GM12878 (cell line): ENCODE data around the gene ADAMTSL3. TPM values are rescaled to one million over a fixed set of nuclear protein-coding genes. Genes with fewer than 3 reads are reported as not detected.

Experiments
- ATAC-seq: fragments of 200-7000 bp; cut with Tn5 transposase; 3 replicates; pipeline ENCODE4 v1.9.1; 2020; ENCODE audit warnings: mild to moderate bottlenecking, moderate library complexity
- BruUV-seq: library from RNA; stranded (reverse); fragments of 400-500 nt; replicated peaks from 2 replicates; lab custom pipeline; 2021; lab: Mats Ljungman, UMichigan
- CTCF ChIA-PET: fragments of 300-600 bp; sonication (Branson Sonifier 250); formaldehyde crosslinking; extraction: SDS; loops from one replicate; lab custom pipeline; 2021; ENCODE audit warnings: inconsistent platforms; lab: Yijun Ruan, JAX
- POLR2A ChIA-PET: fragments of 350-600 bp; formaldehyde crosslinking; extraction: SDS; loops from one replicate; lab custom pipeline; 2021; ENCODE audit warnings: inconsistent platforms; lab: Charles Lee
- RAD21 ChIA-PET: fragments of 300-600 bp; sonication (Branson Sonifier 250); formaldehyde crosslinking; loops from one replicate; lab custom pipeline; 2023; ENCODE audit warnings: antibody characterized with exemption; ENCODE audit not compliant: unreplicated experiment; lab: Charles Lee
- SMC1A ChIA-PET: fragments of 300-600 bp; sonication (Branson Sonifier 250); formaldehyde crosslinking; loops from one replicate; lab custom pipeline; 2023; ENCODE audit not compliant: unreplicated experiment, uncharacterized antibody; lab: Charles Lee
- DNase-seq: peaks from one replicate; pipeline ENCODE4 v3.0.0-alpha.2; 2011; ENCODE audit warnings: low read depth, low spot score
- FAIRE-seq: peaks from 3 replicates; lab custom pipeline; 2011; peaks lifted over from hg19 to GRCh38; lab: Jason Lieb, UNC
- H2AFZ ChIP-seq: 2 replicates; pipeline ENCODE4 v1.6.0; 2011; ENCODE audit warnings: low read depth, low read length, control low read depth; ENCODE audit not compliant: control insufficient read depth
- H3K27ac ChIP-seq: 2 replicates; pipeline ENCODE4 v1.5.1; 2011; ENCODE audit warnings: control low read depth; ENCODE audit not compliant: control insufficient read depth, insufficient read depth
- H3K27me3 ChIP-seq, 2 experiments: replicated peaks in 1 of 2; 2 replicates each; pipeline versions ENCODE4 v1.6.0 to v1.6.1; 2011; ENCODE audit warnings: low read length in 1 of 2; ENCODE audit not compliant: control insufficient read depth in 2 of 2, insufficient read depth in 2 of 2
- H3K36me3 ChIP-seq, 2 experiments: 2 replicates each; pipeline ENCODE4 v1.5.1; 2011; ENCODE audit warnings: low read length in 1 of 2; ENCODE audit not compliant: control insufficient read depth in 2 of 2, insufficient read depth in 2 of 2
- H3K4me1 ChIP-seq: 2 replicates; pipeline ENCODE4 v1.6.1; 2011; ENCODE audit warnings: mild to moderate bottlenecking, low read length, moderate library complexity, mixed read lengths; ENCODE audit not compliant: control insufficient read depth, insufficient read depth
- H3K4me2 ChIP-seq: 2 replicates; pipeline ENCODE4 v1.6.0; 2011; ENCODE audit warnings: control low read depth; ENCODE audit not compliant: control insufficient read depth, insufficient read depth
- H3K4me3 ChIP-seq: fragments of 200-600 bp; sonication (generic); 2 replicates; pipeline ENCODE4 v1.5.1; 2016
- H3K79me2 ChIP-seq: 2 replicates; pipeline ENCODE4 v1.6.0; 2011; ENCODE audit warnings: low read length; ENCODE audit not compliant: control insufficient read depth, insufficient read depth
- H3K9ac ChIP-seq: 2 replicates; pipeline ENCODE4 v1.8.0; 2011; ENCODE audit warnings: low read length, control low read depth, mixed read lengths; ENCODE audit not compliant: control insufficient read depth, insufficient read depth
- H3K9me3 ChIP-seq: replicated peaks from 3 replicates; pipeline ENCODE4 v1.5.1; 2011; ENCODE audit warnings: mild to moderate bottlenecking, low read length; ENCODE audit not compliant: control insufficient read depth, insufficient read depth
- H4K20me1 ChIP-seq: 2 replicates; pipeline ENCODE4 v1.6.0; 2011; ENCODE audit not compliant: control insufficient read depth, insufficient read depth
- BCL11A ChIP-seq: IDR thresholded peaks from 2 replicates; pipeline ENCODE4 v1.6.1; 2011; ENCODE audit warnings: low read depth, low read length
- BCL3 ChIP-seq: IDR thresholded peaks from 2 replicates; pipeline ENCODE4 v1.6.1; 2011; ENCODE audit warnings: borderline replicate concordance, low read depth, mild to moderate bottlenecking, moderate library complexity, low read length; ENCODE audit not compliant: insufficient read depth, poor library complexity, severe bottlenecking
- CEBPZ ChIP-seq: fragments of 150-350 bp; IDR thresholded peaks from 2 replicates; pipeline ENCODE4 v1.6.1; 2016; ENCODE audit warnings: low read depth, low read length
- ELK1 ChIP-seq: IDR thresholded peaks from 2 replicates; pipeline ENCODE4 v1.6.1; 2012; ENCODE audit warnings: low read depth, low read length, improper control_type of control experiment
- GABPA ChIP-seq: IDR thresholded peaks from 2 replicates; pipeline ENCODE4 v1.6.1; 2014; ENCODE audit warnings: antibody characterized with exemption, low read depth, mild to moderate bottlenecking, inconsistent platforms
- MEF2A ChIP-seq: IDR thresholded peaks from 2 replicates; pipeline ENCODE4 v1.6.1; 2011; ENCODE audit warnings: low read depth, mild to moderate bottlenecking, low read length, moderate library complexity; ENCODE audit not compliant: insufficient read depth
- SMAD1 ChIP-seq: fragments of 450-650 bp; IDR thresholded peaks from 2 replicates; pipeline ENCODE4 v1.6.1; 2018; ENCODE audit warnings: mild to moderate bottlenecking, low read depth; ENCODE audit not compliant: partially characterized antibody
- SPI1 ChIP-seq: IDR thresholded peaks from 2 replicates; pipeline ENCODE4 v1.6.1; 2011; ENCODE audit warnings: low read depth, mild to moderate bottlenecking, low read length, moderate library complexity, borderline replicate concordance; ENCODE audit not compliant: insufficient read depth
- WRNIP1 ChIP-seq: IDR thresholded peaks from 2 replicates; pipeline ENCODE4 v1.6.1; 2011; ENCODE audit warnings: low read depth, low read length, improper control_type of control experiment, borderline replicate concordance
- WGBS: methylation state at CpG from one replicate; pipeline ENCODE4 v1.1.6; 2016; ENCODE audit warnings: low lambda C conversion rate; ENCODE audit not compliant: insufficient replicate concordance, insufficient coverage; ENCODE audit errors: missing lambda C conversion rate; 5-methylcytosine and 5-hydroxymethylcytosine counted together
- in situ Hi-C: fragments of 300-500 bp; cut with MboI; formaldehyde crosslinking; loops from 9 replicates; pipeline ENCODE4 v1.14.3; 2018; ENCODE audit warnings: mixed read lengths
- intact Hi-C: fragments of 100-400 bp; cut with micrococcal nuclease; formaldehyde crosslinking; loops from one replicate; pipeline ENCODE4 v1.14.2; 2022; ENCODE audit not compliant: unreplicated experiment
- polyA plus RNA-seq, 11 experiments: library from polyadenylated mRNA; depleted of rRNA in 4 of 11; unstranded in 6 of 11; stranded (reverse) in 5 of 11; fragments of >200 nt; fragmentation: Nextera tagmentation in 4 of 11; fragmentation: Illumina TruSeq in 1 of 11; extraction: Ambion mirVana in 4 of 11; extraction: Trizol in 1 of 11; gene quantifications; 1 replicate in 1 of 11; 2 replicates in 10 of 11; pipeline versions ENCODE4 v1.2.1 to v1.2.3, GENCODE V29; 2011 to 2016; ENCODE audit warnings: inconsistent platforms in 2 of 11, missing spikeins in 2 of 11, low read depth in 1 of 11
- total RNA-seq, 4 experiments: library from RNA; depleted of rRNA in 3 of 4; stranded (reverse); fragments of >200 nt in 3 of 4; fragmentation: Illumina TruSeq in 1 of 4; extraction: Trizol in 1 of 4; gene quantifications; 2 replicates each; pipeline versions ENCODE4 v1.2.1 to v1.2.3, GENCODE V29; 2013 to 2021

The ADAMTSL3 gene
- total and polyA plus RNA-seq, 10 of the 15 experiments (the other 5 are each of a cell fraction or from before 2014, with no cell fraction given), result 0.01 to 0.28 (median 0.13) TPM

DNA sequence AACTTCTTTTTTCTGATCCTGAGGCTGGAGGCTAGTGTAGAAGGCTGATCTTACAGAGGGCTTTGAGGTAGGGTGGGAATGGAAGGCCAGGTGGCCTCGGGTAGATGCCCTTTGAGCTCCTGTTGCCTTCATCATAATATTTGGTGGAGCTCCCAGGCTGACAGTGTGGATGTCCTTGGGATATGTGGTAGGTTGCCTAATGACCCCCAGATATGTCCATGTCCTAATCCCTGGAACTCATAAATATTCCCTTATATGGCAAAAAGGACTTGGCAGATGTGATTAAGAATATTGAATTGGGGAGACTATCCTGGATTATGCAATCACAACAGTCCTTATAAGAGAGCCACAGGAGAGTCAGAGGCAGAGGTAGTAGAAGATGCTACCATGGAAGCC, 5.5 kb downstream of the ADAMTSL3 start:
- Histone ChIP-seq H3K27me3 (peaks cover 3 to 7% of the 10 kb centered on the region in 2 experiments; a peak in 3 of 4 replicates), H3K4me3 (no peak overlapping the region), H3K4me1 (no peaks in the 10 kb centered on the region), H3K27ac (no peak overlapping the region), H3K9ac (no peak overlapping the region), H3K79me2 (no peaks in the 10 kb centered on the region), H4K20me1 (no peaks in the 10 kb centered on the region), H3K4me2 (no peak overlapping the region), H3K9me3 (no peaks in the 10 kb centered on the region; the same call in 1 of the 3 replicates), H3K36me3 (no peaks in the 10 kb centered on the region), H2AFZ (no peak overlapping the region)
- no peak for DNase-seq
- intact Hi-C loops (no loop called here), in situ Hi-C loops (no loop called here)
- ChIA-PET SMC1A (interaction anchor here (1.2 to 1.4 kb wide), 2 partner anchors 315 to 375 kb away, joined by 4 read pairs; no protein-coding TSS in a partner anchor), POLR2A (no interaction called here), CTCF (no interaction called here), RAD21 (no interaction called here)
- no peak for FAIRE-seq
- no peak for TF ChIP-seq WRNIP1
- no peak for TF ChIP-seq SPI1
- TF ChIP-seq MEF2A, result no peak
- no peak for TF ChIP-seq GABPA
- no peak for ATAC-seq
- 0% methylated on average over 1 of the region's 1 CpG for WGBS
- no TSS peak for BruUV-seq

DNA sequence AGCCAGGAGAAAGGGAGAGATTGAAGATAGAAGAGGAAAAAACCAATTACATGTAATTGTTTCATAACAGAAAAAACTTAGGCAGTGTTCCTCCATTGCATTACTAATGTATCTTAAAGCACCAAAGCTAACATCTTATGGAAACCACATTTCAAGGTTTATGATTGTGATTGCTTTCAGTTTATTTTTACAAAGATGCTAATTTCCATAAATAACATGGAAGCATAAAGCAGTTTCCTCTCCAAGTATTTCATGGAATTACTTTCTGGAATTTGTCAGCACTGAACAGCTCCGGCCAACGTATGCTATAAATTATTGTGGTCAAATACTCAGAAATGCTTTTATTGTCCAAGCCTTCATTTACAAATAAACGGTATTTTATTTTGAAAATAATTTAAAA, 11.6 kb downstream of the ADAMTSL3 start:
- POLR2A ChIA-PET, result no interaction called here
- no peaks in the 10 kb centered on the region for H3K79me2 ChIP-seq
- H3K4me2 ChIP-seq, result no peak overlapping the region
- H3K9ac ChIP-seq, result no peak overlapping the region
- ATAC-seq (no peak), FAIRE-seq (no peak)
- SMC1A ChIA-PET, result no interaction called here
- no peak overlapping the region for H3K4me3 ChIP-seq
- H3K27me3 ChIP-seq, result no peaks in the 10 kb centered on the region
- no peak overlapping the region for H2AFZ ChIP-seq
- RAD21 ChIA-PET, result no interaction called here
- no peaks in the 10 kb centered on the region for H3K36me3 ChIP-seq
- CTCF ChIA-PET, result no interaction called here
- in situ Hi-C loops, result no loop called here
- intact Hi-C loops, result no loop called here
- no peaks in the 10 kb centered on the region for H3K9me3 ChIP-seq
- no peaks in the 10 kb centered on the region for H3K4me1 ChIP-seq
- no peak overlapping the region for H3K27ac ChIP-seq
- no peaks in the 10 kb centered on the region for H4K20me1 ChIP-seq
- no peak for TF ChIP-seq ELK1
- TF ChIP-seq SMAD1, result no peak
- TF ChIP-seq BCL11A, result no peak
- no peak for TF ChIP-seq CEBPZ
- TF ChIP-seq BCL3, result no peak
- TF ChIP-seq, all 136 proteins: peak for 0
- 25% methylated on average over 3 of the region's 3 CpGs for WGBS
- BruUV-seq, result no TSS peak
- no peak for DNase-seq
